Measurements from ENCODE around the gene BLVRB.

The BLVRB gene

DNA sequence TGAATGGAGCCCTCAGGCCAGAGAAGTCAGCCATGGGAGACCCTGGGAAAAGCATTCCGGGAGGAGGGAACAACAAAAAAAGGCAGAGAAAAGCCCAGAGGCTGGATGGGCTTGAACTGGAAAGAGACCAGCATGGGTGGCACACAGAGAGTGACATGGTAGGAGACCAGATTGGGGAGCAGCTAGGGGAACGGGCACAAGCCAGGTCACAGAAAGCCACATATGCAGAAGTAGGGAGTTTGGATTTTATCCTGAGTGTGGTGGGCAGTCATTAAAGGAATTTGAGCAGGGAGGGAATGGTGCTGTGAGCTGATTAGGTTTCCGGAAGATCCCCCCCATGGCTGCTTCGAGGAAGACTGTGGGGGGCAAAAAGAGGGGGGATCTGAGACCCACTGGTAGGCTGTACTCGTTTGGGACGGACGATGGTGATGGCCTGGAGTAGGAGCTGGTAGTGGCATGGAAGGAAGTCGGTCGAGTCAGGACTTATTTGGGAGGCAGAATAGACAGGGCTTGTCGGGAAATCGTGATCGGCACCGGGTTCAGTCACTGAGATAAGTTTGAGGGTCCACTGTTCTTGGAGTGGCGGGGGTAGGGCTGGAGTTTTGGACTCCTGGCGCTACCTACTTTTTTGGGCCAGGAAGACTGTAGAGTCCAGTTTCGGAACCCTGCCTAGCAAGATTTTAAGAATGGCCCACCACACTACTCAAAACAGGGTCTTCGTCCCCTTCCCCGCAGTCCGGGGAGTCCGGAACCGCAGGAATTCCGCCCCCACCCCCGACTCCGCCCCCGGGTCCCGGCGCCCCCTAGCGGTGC lies 40.7 kb downstream of the BLVRB start:
- no peak for TF ChIP-seq CTCF (IDR thresholded peaks at IDR 0.05; ENCODE audit: insufficient read depth, low read length, poor library complexity, severe bottlenecking)
- DNase-seq (ENCODE audit: extremely low read depth, insufficient read length), result no peak
- Histone ChIP-seq H3K36me3 (ENCODE audit: control insufficient read depth, insufficient read depth, low read length) (peaks cover 8% of the 10 kb centered on the region), H3K27me3 (replicated peaks; ENCODE audit: control insufficient read depth, insufficient read depth, low read length) (no peaks in the 10 kb centered on the region), H3K4me3 (replicated peaks; ENCODE audit: low read depth, low read length) (peak overlapping the region; percentile 95)

GRCh38 chr19:40423938-40424337 lies 41.6 kb downstream of the BLVRB start:
- peak overlapping the region; percentile 95; the same call in 1 of the 2 replicates for H3K4me3 ChIP-seq (replicated peaks; ENCODE audit: low read depth, low read length)
- no peak for DNase-seq (ENCODE audit: extremely low read depth, insufficient read length)
- peaks cover 8% of the 10 kb centered on the region for H3K36me3 ChIP-seq (ENCODE audit: control insufficient read depth, insufficient read depth, low read length)
- no peaks in the 10 kb centered on the region for H3K27me3 ChIP-seq (replicated peaks; ENCODE audit: control insufficient read depth, insufficient read depth, low read length)
- TF ChIP-seq CTCF (IDR thresholded peaks at IDR 0.05; ENCODE audit: insufficient read depth, low read length, poor library complexity, severe bottlenecking), result no peak

DNA sequence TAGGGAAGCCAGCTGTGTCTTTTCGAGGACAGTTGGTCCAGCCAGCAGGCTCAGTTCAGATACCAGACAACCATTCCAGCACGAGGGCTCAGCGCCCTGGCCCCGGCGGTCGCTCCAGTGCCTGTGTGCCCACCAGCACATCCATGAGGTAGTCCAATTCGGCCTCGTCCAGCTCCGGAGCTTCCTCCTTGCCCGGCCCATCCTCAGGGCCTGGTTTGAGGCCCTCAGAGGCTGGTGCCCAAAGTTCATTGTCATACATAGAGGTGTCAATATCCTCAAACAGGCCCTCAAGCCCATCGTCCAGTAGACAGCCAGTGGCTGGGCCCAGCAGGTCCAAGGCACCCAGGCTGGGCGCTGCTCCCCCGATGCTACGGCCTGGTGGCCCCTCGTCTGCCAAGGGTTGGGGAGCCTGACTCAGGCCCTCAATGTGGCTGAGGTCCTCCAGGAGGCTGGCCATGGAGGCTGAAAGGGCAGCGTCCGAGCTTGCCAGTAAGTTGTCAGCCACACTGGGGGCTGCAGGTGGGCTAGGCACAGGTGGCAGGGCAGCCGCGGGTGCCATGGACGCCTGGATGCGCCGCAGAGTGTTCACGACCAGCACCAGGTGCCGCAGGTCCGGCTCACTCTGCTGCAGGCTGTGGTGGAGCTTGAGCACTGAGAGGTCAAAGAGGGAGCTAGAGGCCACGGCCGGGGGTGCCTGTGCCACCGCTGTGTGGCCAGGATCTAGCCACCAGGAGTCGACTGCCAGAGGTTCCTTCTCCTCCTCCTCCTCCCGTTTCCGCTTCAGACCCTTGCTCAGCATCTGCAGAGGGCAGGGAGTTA lies 42.6 kb downstream of the BLVRB start:
- Histone ChIP-seq H3K36me3 (ENCODE audit: control insufficient read depth, insufficient read depth, low read length) (peaks cover 8% of the 10 kb centered on the region), H3K4me3 (replicated peaks; ENCODE audit: low read depth, low read length) (no peak overlapping the region), H3K27me3 (replicated peaks; ENCODE audit: control insufficient read depth, insufficient read depth, low read length) (no peaks in the 10 kb centered on the region)
- no peak for DNase-seq (ENCODE audit: extremely low read depth, insufficient read length)
- TF ChIP-seq CTCF (IDR thresholded peaks at IDR 0.05; ENCODE audit: insufficient read depth, low read length, poor library complexity, severe bottlenecking), result no peak

- no peak for DNase-seq (ENCODE audit: extremely low read depth, insufficient read length)
- TF ChIP-seq CTCF (IDR thresholded peaks at IDR 0.05; ENCODE audit: insufficient read depth, low read length, poor library complexity, severe bottlenecking), result no peak
- Histone ChIP-seq H3K27me3 (replicated peaks; ENCODE audit: control insufficient read depth, insufficient read depth, low read length) (no peaks in the 10 kb centered on the region), H3K4me3 (replicated peaks; ENCODE audit: low read depth, low read length) (no peak overlapping the region), H3K36me3 (ENCODE audit: control insufficient read depth, insufficient read depth, low read length) (peaks cover 8% of the 10 kb centered on the region)
These were observed 43.4 kb downstream of the BLVRB start for GRCh38 chr19:40421993-40422747.

- peak; percentile 98 for TF ChIP-seq CTCF (IDR thresholded peaks at IDR 0.05; ENCODE audit: insufficient read depth, low read length, poor library complexity, severe bottlenecking)
- peaks cover 8% of the 10 kb centered on the region for H3K36me3 ChIP-seq (ENCODE audit: control insufficient read depth, insufficient read depth, low read length)
- DNase-seq (ENCODE audit: extremely low read depth, insufficient read length), result peak; percentile 88
- peak overlapping the region; percentile 77 for H3K4me3 ChIP-seq (replicated peaks; ENCODE audit: low read depth, low read length)
- H3K27me3 ChIP-seq (replicated peaks; ENCODE audit: control insufficient read depth, insufficient read depth, low read length), result no peaks in the 10 kb centered on the region
These were observed 44.5 kb downstream of the BLVRB start for GRCh38 chr19:40420766-40421765.

All from GM06990 (cell line).